HG02840 (cell line): Measurements from ENCODE around the gene HUS1B.
"Not testable (repeated sequence)": the region's sequence is repeated elsewhere in the genome, so short reads cannot be mapped to it uniquely, and the experiment has no call there.

Experiments
- ATAC-seq: cut with Tn5 transposase; IDR thresholded peaks from one replicate; pipeline ENCODE4 v1.9.1; 2021; ENCODE audit warnings: mild to moderate bottlenecking, moderate library complexity, moderate number of reproducible peaks; ENCODE audit not compliant: unreplicated experiment, low FRiP score

Gene HUS1B

GRCh38 chr6:656460-657252, at the start of gene HUS1B:
TSS of gene HUS1B (minus strand) at chr6:657100. CDS start at chr6:656944, 156 bp downstream.
- no peak for ATAC-seq

GRCh38 chr6:706146-706545, 49.2 kb upstream of the HUS1B start:
- no peak for ATAC-seq

- no peak for ATAC-seq
These were observed 48.1 kb upstream of the HUS1B start for GRCh38 chr6:705047-705446.

- no peak for ATAC-seq
These were observed 47.1 kb upstream of the HUS1B start for GRCh38 chr6:704046-704445.

GRCh38 chr6:703552-703951, 46.7 kb upstream of the HUS1B start:
- no peak for ATAC-seq

GRCh38 chr6:701700-702479, 45.0 kb upstream of the HUS1B start:
- no peak for ATAC-seq

- ATAC-seq = no peak
These were observed 44.3 kb upstream of the HUS1B start for GRCh38 chr6:701215-701614.

- no peak for ATAC-seq
These were observed 43.6 kb upstream of the HUS1B start for GRCh38 chr6:700490-700889.

- no peak for ATAC-seq
These were observed 42.4 kb upstream of the HUS1B start for GRCh38 chr6:699319-699718.

GRCh38 chr6:694431-695126, 37.7 kb upstream of the HUS1B start:
- not testable (repeated sequence) for ATAC-seq

GRCh38 chr6:693723-694009, 36.8 kb upstream of the HUS1B start:
- no peak for ATAC-seq

- ATAC-seq = peak; percentile 89
These were observed 36.2 kb upstream of the HUS1B start, which contains the start of gene EXOC2 for GRCh38 chr6:692858-693722. TSS of gene EXOC2 (minus strand) at chr6:693139. CDS start at chr6:637818, 55,321 bp downstream.

GRCh38 chr6:692356-692851, 35.5 kb upstream of the HUS1B start:
- peak; percentile 56 for ATAC-seq

- ATAC-seq = no peak
These were observed 32.3 kb upstream of the HUS1B start for GRCh38 chr6:689223-689622.

GRCh38 chr6:686497-686896, 29.6 kb upstream of the HUS1B start:
- ATAC-seq = no peak

GRCh38 chr6:684831-685636, 28.1 kb upstream of the HUS1B start:
- peak; percentile 84 for ATAC-seq

- no peak for ATAC-seq
These were observed 27.0 kb upstream of the HUS1B start for GRCh38 chr6:683742-684440.

GRCh38 chr6:680666-681340, 23.9 kb upstream of the HUS1B start:
- no peak for ATAC-seq
